A172 (cell line): Measurements from ENCODE around the gene POLN. TPM values are rescaled to one million over a fixed set of nuclear protein-coding genes. Genes with fewer than 3 reads are reported as not detected.
"Not testable (repeated sequence)": the region's sequence is repeated elsewhere in the genome, so short reads cannot be mapped to it uniquely, and the experiment has no call there.

Source experiments
- DNase-seq: peaks from one replicate; pipeline ENCODE4 v3.0.0-alpha.2; 2015; ENCODE audit warnings: low spot score
- total RNA-seq: library from RNA; depleted of rRNA; stranded (reverse); fragments of >200 nt; shearing (Covaris generic); gene quantifications from 2 replicates; pipeline ENCODE4 v1.2.3, GENCODE V29; 2014

POLN gene
- total RNA-seq, 1 experiment from 2014 or later, result 0.24 TPM

DNA sequence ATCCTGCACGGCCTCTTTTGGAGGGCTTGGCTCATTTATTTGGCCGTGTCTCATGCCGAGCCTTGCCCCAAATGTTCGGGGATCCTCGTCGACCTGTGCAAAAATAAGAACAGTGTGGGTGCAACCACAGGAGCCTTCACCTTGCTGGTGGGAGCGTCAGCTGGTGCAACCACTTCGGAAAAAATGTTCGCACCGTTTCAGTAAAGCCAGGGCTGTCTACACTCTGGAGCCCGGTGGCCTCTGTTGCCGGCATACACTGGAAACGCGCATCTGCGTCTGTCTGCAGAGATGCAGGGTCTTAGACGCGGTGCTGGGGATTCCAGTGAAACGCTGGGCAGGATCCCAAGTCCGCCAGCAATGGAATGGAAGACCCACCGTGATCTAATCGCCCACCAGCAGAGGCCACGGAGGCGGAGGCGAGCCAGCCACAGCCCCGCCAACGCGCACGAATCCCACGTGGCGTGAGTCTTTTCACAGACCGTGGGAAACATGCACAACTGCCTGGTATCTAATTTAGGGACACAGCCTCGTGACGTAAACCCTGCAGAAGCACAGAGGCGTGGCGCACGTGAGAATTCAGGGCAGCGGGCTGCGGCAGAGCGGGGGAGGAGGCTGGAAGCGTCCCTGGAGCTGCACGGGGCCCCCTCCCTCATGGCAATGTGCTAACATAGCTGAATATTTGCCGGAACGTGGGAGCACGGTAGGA lies 33.8 kb upstream of the POLN start:
- no peak for DNase-seq

- not testable (repeated sequence) for DNase-seq
Observed at GRCh38 chr4:2275044-2275397, 33.1 kb upstream of the POLN start.

GRCh38 chr4:2274320-2275043 lies 32.6 kb upstream of the POLN start:
- no peak for DNase-seq

DNA sequence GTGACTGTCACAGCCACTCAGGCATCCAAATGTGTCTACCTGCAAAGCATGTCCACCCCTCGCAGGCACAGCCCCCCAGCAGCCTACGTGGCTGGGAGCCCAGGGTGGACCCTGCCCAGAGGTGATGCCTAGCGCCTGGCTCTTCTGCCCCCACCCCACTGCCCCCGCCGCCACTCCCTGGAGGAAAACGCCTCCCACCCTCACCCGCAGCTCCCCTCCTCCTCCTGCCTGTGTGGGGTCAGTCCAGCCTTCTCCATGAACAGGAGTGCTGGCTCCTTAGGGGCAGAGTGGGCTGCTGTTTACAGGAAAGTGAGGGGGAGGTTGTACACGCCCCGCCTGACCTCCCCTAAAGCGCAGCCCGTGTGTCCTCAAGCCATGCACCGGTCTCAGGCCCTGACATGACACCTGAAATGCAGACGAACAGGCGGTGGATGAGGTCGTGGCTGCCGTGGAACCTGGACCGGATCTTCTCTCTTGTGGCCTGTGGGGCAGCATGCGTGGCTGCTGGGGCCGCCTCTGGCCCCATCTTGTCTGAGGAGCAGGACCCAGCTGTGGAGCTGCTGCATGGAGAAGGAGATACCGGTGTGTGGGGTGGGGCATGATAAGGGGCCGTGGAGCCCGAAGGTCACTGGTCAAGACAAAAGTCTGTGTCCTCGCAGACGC lies 31.9 kb upstream of the POLN start:
- DNase-seq, result no peak

DNA sequence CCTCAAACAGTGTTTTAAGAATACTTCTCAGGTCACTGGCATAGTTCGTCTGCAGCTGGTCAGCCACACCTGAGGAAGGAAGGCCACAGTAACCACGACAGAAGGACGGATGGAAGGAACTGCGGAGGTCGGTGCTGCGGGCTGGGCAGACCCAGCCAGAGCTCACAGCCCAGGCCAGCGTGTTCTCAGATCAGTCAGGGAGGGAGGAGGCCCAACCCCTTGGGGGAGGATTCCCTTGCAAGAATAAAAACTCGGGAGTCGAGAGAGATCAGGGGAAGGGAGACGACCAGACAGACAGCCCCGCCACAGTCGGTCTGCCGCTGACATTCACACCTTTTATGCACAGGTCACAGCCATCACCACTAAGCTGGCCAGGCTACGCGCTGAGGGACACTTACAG lies 31.3 kb upstream of the POLN start:
- no peak for DNase-seq

- DNase-seq, result no peak
Observed at GRCh38 chr4:2272828-2273120, 30.9 kb upstream of the POLN start.

- no peak for DNase-seq
Observed at GRCh38 chr4:2272026-2272827, 30.3 kb upstream of the POLN start.

- no peak for DNase-seq
Observed at GRCh38 chr4:2271279-2272025, 29.5 kb upstream of the POLN start.

DNA sequence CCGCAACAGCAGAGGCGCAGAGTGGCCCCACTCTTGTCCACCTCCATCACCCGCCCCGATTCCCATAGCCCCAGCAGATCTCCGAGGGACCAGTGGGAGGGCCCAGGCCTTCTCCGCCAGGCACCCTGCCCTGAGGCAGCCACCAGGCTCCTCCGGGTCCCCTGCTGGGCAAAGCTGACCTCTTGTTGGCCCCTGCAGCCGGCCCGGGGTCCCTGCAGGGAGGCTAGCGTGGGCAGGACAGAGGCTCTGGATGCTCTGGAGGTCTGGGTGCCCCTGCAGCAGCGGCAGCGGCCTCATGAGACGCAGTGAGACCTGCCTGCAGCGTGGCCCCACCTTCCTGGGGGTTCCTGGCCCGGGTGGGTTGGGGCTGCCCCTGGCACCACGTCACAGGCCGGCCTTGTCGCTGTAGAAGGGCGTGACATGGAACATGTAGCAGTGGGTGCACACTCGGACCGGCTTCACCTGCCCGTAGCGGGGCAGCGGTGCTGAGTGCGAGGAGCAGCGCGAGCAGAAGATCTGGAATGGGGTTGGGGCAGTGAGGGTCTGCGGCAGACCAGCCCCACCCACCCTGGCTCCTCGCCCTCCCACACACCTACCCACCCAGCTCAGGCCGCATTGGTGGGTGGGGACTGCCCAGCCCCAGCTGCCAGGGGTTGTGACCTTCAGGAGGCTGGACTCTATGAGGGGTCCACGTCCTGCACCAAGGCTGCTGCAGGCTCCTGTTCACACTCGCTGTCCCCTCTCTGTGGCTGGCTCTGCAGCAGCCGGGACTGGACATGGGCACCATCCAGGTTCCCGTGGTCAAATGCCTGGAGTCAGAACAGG lies 28.6 kb upstream of the POLN start:
- DNase-seq, result no peak

GRCh38 chr4:2269618-2270163 lies 27.8 kb upstream of the POLN start:
- DNase-seq, result no peak

DNA sequence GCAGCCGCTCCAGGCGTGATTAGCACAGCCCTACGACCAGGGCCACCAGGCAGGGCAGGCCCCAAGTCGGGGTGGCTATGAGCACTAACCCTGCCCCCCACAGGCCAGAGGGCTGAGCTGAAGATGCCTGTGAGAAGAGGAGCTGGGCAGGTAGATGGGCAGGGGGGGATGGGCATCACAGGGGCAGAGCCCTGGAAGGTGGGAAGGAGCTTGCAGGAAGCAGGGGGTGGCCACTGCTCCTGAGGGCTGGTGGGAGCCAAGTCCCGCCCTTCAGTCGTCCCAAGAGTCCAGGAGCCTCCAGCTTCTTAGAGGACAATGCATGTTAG lies 27.2 kb upstream of the POLN start:
- DNase-seq, result no peak

- no peak for DNase-seq
Observed at GRCh38 chr4:2268357-2269205, 26.7 kb upstream of the POLN start.

- no peak for DNase-seq
Observed at GRCh38 chr4:2267841-2268240, 25.9 kb upstream of the POLN start.

- no peak for DNase-seq
Observed at GRCh38 chr4:2267320-2267811, 25.4 kb upstream of the POLN start.

GRCh38 chr4:2266821-2267220 lies 24.9 kb upstream of the POLN start:
- DNase-seq, result no peak

DNA sequence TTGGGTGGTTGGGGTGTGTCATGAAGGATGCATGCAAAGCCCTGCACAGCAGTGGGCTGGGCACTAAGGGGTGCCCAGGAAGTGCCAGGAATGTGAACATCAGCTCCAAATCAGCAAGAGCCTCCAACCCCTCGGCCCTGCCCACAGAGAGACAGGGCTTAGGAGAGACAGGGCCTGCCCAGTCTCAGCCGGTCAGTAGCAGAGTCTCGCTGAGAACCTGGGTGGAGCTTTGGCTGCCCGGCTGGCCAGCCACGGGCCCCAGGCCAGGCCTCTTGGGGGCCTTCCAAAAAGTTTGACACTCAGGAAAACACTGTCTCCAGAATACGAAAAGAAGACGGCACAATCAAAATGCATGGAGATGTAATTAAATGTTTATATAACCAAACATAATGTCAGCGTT lies 24.3 kb upstream of the POLN start:
- DNase-seq, result no peak

GRCh38 chr4:2265113-2266110 lies 23.5 kb upstream of the POLN start:
- DNase-seq, result no peak

GRCh38 chr4:2264481-2265041 lies 22.6 kb upstream of the POLN start:
- no peak for DNase-seq
